Measurements from ENCODE around the gene SPATA9. TPM values are rescaled to one million over a fixed set of nuclear protein-coding genes. Genes with fewer than 3 reads are reported as not detected.
"Not testable (repeated sequence)": the region's sequence is repeated elsewhere in the genome, so short reads cannot be mapped to it uniquely, and the experiment has no call there.

The SPATA9 gene
- total and polyA plus RNA-seq, 12 donors = 0.13 to 0.59 TPM; not detected in 10

GRCh38 chr5:95707055-95707454 lies 24.3 kb upstream of the SPATA9 start:
- intact Hi-C loops (cut with DNase I) = no loop called here
- WGBS, 2 donors = 82 to 83% methylated on average over 9 of the region's 9 CpGs

GRCh38 chr5:95706196-95706595 lies 23.4 kb upstream of the SPATA9 start:
- H3K27ac ChIP-seq; DNase-seq; H3K27me3 ChIP-seq; H3K36me3 ChIP-seq; intact Hi-C loops (cut with DNase I); H3K4me3 ChIP-seq; ATAC-seq; H3K9me3 ChIP-seq: not testable (repeated sequence)
- H3K4me1 ChIP-seq = peaks cover 0 to 14% (median 3%) of the 10 kb centered on the region in 9 donors
- 84 to 89% methylated on average over 4 to 5 of the region's 5 CpGs for WGBS, 2 donors

More at GRCh38 chr5:95707055-95707454, 24.3 kb upstream of the SPATA9 start:
- no peaks in the 10 kb centered on the region for H3K9me3 ChIP-seq
- H3K27me3 ChIP-seq = no peaks in the 10 kb centered on the region
- DNase-seq (no peak), ATAC-seq (no peak)
- no peak overlapping the region for H3K4me3 ChIP-seq
- no peaks in the 10 kb centered on the region for H3K36me3 ChIP-seq
- H3K27ac ChIP-seq = no peak overlapping the region
- peaks cover 0 to 22% (median 4%) of the 10 kb centered on the region in 9 donors for H3K4me1 ChIP-seq
- TF ChIP-seq CTCF (IDR thresholded peaks at IDR 0.05) = no peak

- Histone ChIP-seq H3K27me3 (no peaks in the 10 kb centered on the region), H3K4me1 (no peaks in the 10 kb centered on the region), H3K4me3 (no peak overlapping the region), H3K27ac (no peak overlapping the region), H3K36me3 (no peaks in the 10 kb centered on the region), H3K9me3 (no peaks in the 10 kb centered on the region)
- 42 to 49% methylated on average over 1 of the region's 1 CpG for WGBS, 2 donors
- ATAC-seq = no peak
- DNase-seq = no peak
- intact Hi-C loops (cut with DNase I) = no loop called here
- no peak for TF ChIP-seq CTCF (IDR thresholded peaks at IDR 0.05)
These were observed 21.4 kb upstream of the SPATA9 start for GRCh38 chr5:95704150-95704549.

- Histone ChIP-seq H3K4me1 (no peaks in the 10 kb centered on the region), H3K36me3 (no peaks in the 10 kb centered on the region), H3K27me3 (no peaks in the 10 kb centered on the region), H3K27ac (no peak overlapping the region), H3K9me3 (no peaks in the 10 kb centered on the region), H3K4me3 (no peak overlapping the region)
- TF ChIP-seq CTCF (IDR thresholded peaks at IDR 0.05) = no peak
- DNase-seq (no peak), ATAC-seq (no peak)
- intact Hi-C loops (cut with DNase I) = no loop called here
These were observed 18.3 kb upstream of the SPATA9 start for GRCh38 chr5:95701074-95701473.

GRCh38 chr5:95699337-95699736 lies 16.5 kb upstream of the SPATA9 start:
- Histone ChIP-seq H3K36me3 (no peaks in the 10 kb centered on the region), H3K4me3 (no peak overlapping the region), H3K9me3 (no peaks in the 10 kb centered on the region), H3K4me1 (no peaks in the 10 kb centered on the region), H3K27ac (no peak overlapping the region), H3K27me3 (no peaks in the 10 kb centered on the region)
- DNase-seq (no peak), ATAC-seq (no peak)
- TF ChIP-seq CTCF (IDR thresholded peaks at IDR 0.05) = no peak
- intact Hi-C loops (cut with DNase I) = no loop called here
- WGBS, 2 donors = 99 to 100% methylated on average over 1 of the region's 1 CpG
